ENCODE measurements around the gene SLC29A3.

The SLC29A3 gene

GRCh38 chr10:71323407-71323806, 4.3 kb downstream of the SLC29A3 start:
- H3K27me3 ChIP-seq (ENCODE audit: insufficient read depth, low read length, poor library complexity): no peaks in the 10 kb centered on the region
- no peaks in the 10 kb centered on the region for H3K9me3 ChIP-seq (ENCODE audit: insufficient read depth, low read length, severe bottlenecking)
- H3K36me3 ChIP-seq (ENCODE audit: insufficient read depth, low read length): peaks cover 35% of the 10 kb centered on the region; the same call in 1 of the 2 replicates
- DNase-seq (no peak), ATAC-seq (ENCODE audit: insufficient read depth, low read depth) (no peak)
- H3K4me2 ChIP-seq (ENCODE audit: insufficient read depth, low read length): no peak overlapping the region
- no peak overlapping the region for H3K4me3 ChIP-seq (ENCODE audit: low read depth in 1 of 2, low read length in 2 of 2)
- H3K9ac ChIP-seq (ENCODE audit: low read depth, low read length): no peak overlapping the region
- no peak overlapping the region for H2AFZ ChIP-seq (ENCODE audit: low read depth, low read length)
- no peak for TF ChIP-seq CTCF (IDR thresholded peaks at IDR 0.05; ENCODE audit: borderline replicate concordance, extremely low read depth, low read length, poor library complexity, severe bottlenecking)
- H3K79me2 ChIP-seq (ENCODE audit: insufficient read depth, low read length): no peaks in the 10 kb centered on the region
- no peak overlapping the region for H3K27ac ChIP-seq (ENCODE audit: low read length)
- H4K20me1 ChIP-seq (ENCODE audit: insufficient read depth, low read length): peaks cover 4% of the 10 kb centered on the region; the same call in 1 of the 2 replicates
- peaks cover 22% of the 10 kb centered on the region for H3K4me1 ChIP-seq (ENCODE audit: insufficient read depth, low read length)

GRCh38 chr10:71324743-71325142, 5.7 kb downstream of the SLC29A3 start:
- Histone ChIP-seq H3K79me2 (ENCODE audit: insufficient read depth, low read length) (no peaks in the 10 kb centered on the region), H3K9me3 (ENCODE audit: insufficient read depth, low read length, severe bottlenecking) (no peaks in the 10 kb centered on the region), H3K27ac (ENCODE audit: low read length) (no peak overlapping the region), H3K27me3 (ENCODE audit: insufficient read depth, low read length, poor library complexity) (no peaks in the 10 kb centered on the region), H3K4me1 (ENCODE audit: insufficient read depth, low read length) (peaks cover 11% of the 10 kb centered on the region), H3K9ac (ENCODE audit: low read depth, low read length) (no peak overlapping the region), H4K20me1 (ENCODE audit: insufficient read depth, low read length) (peaks cover 4% of the 10 kb centered on the region; the same call in 1 of the 2 replicates), H3K36me3 (ENCODE audit: insufficient read depth, low read length) (peaks cover 42% of the 10 kb centered on the region; the same call in 1 of the 2 replicates), H3K4me3 (ENCODE audit: low read depth in 1 of 2, low read length in 2 of 2) (no peak overlapping the region), H3K4me2 (ENCODE audit: insufficient read depth, low read length) (no peak overlapping the region), H2AFZ (ENCODE audit: low read depth, low read length) (no peak overlapping the region)
- ATAC-seq (ENCODE audit: insufficient read depth, low read depth) (no peak), DNase-seq (no peak)
- no peak for TF ChIP-seq EZH2 (IDR thresholded peaks at IDR 0.05; ENCODE audit: borderline replicate concordance, low read depth, low read length, severe bottlenecking)
- no peak for TF ChIP-seq CTCF (IDR thresholded peaks at IDR 0.05; ENCODE audit: borderline replicate concordance, extremely low read depth, low read length, poor library complexity, severe bottlenecking)

GRCh38 chr10:71325267-71325666, 6.2 kb downstream of the SLC29A3 start:
- H3K4me1 ChIP-seq (ENCODE audit: insufficient read depth, low read length): peaks cover 6% of the 10 kb centered on the region
- no peak overlapping the region for H3K9ac ChIP-seq (ENCODE audit: low read depth, low read length)
- H3K27me3 ChIP-seq (ENCODE audit: insufficient read depth, low read length, poor library complexity): no peaks in the 10 kb centered on the region
- TF ChIP-seq EZH2 (IDR thresholded peaks at IDR 0.05; ENCODE audit: borderline replicate concordance, low read depth, low read length, severe bottlenecking): no peak
- no peak for TF ChIP-seq CTCF (IDR thresholded peaks at IDR 0.05; ENCODE audit: borderline replicate concordance, extremely low read depth, low read length, poor library complexity, severe bottlenecking)
- H3K79me2 ChIP-seq (ENCODE audit: insufficient read depth, low read length): no peaks in the 10 kb centered on the region
- H3K4me2 ChIP-seq (ENCODE audit: insufficient read depth, low read length): no peak overlapping the region
- peaks cover 42% of the 10 kb centered on the region; the same call in 1 of the 2 replicates for H3K36me3 ChIP-seq (ENCODE audit: insufficient read depth, low read length)
- H3K9me3 ChIP-seq (ENCODE audit: insufficient read depth, low read length, severe bottlenecking): no peaks in the 10 kb centered on the region
- ATAC-seq (ENCODE audit: insufficient read depth, low read depth): no peak
- no peak overlapping the region for H3K4me3 ChIP-seq (ENCODE audit: low read depth in 1 of 2, low read length in 2 of 2)
- no peak overlapping the region for H2AFZ ChIP-seq (ENCODE audit: low read depth, low read length)
- H3K27ac ChIP-seq (ENCODE audit: low read length): no peak overlapping the region
- no peak for DNase-seq
- peaks cover 4% of the 10 kb centered on the region; the same call in 1 of the 2 replicates for H4K20me1 ChIP-seq (ENCODE audit: insufficient read depth, low read length)

- Histone ChIP-seq H3K9me3 (ENCODE audit: insufficient read depth, low read length, severe bottlenecking) (no peaks in the 10 kb centered on the region), H3K27me3 (ENCODE audit: insufficient read depth, low read length, poor library complexity) (no peaks in the 10 kb centered on the region), H3K4me2 (ENCODE audit: insufficient read depth, low read length) (no peak overlapping the region), H3K27ac (ENCODE audit: low read length) (no peak overlapping the region), H3K36me3 (ENCODE audit: insufficient read depth, low read length) (peaks cover 44% of the 10 kb centered on the region; the same call in 1 of the 2 replicates), H3K4me3 (ENCODE audit: low read depth in 1 of 2, low read length in 2 of 2) (no peak overlapping the region), H2AFZ (ENCODE audit: low read depth, low read length) (no peak overlapping the region), H3K9ac (ENCODE audit: low read depth, low read length) (no peak overlapping the region), H4K20me1 (ENCODE audit: insufficient read depth, low read length) (peaks cover 4% of the 10 kb centered on the region; the same call in 1 of the 2 replicates), H3K79me2 (ENCODE audit: insufficient read depth, low read length) (no peaks in the 10 kb centered on the region), H3K4me1 (ENCODE audit: insufficient read depth, low read length) (no peaks in the 10 kb centered on the region)
- no peak for DNase-seq
- no peak for ATAC-seq (ENCODE audit: insufficient read depth, low read depth)
- TF ChIP-seq EZH2 (IDR thresholded peaks at IDR 0.05; ENCODE audit: borderline replicate concordance, low read depth, low read length, severe bottlenecking) (no peak), CTCF (IDR thresholded peaks at IDR 0.05; ENCODE audit: borderline replicate concordance, extremely low read depth, low read length, poor library complexity, severe bottlenecking) (no peak)
Measured at GRCh38 chr10:71326464-71326881, 7.4 kb downstream of the SLC29A3 start.

All from DND-41 (cell line).